Neural crest cell (in vitro differentiated cells): ENCODE data around the gene SLC37A2. TPM values are rescaled to one million over a fixed set of nuclear protein-coding genes. Genes with fewer than 3 reads are reported as not detected.
A peak's percentile ranks its signal among the peaks of the same experiment; 100 is the strongest.

Source experiments
- DNase-seq: peaks from one replicate; pipeline ENCODE4 v3.0.0; 2021; ENCODE audit warnings: low read depth, mixed read lengths, low spot score
- H3K27ac Mint-ChIP-seq: one replicate; pipeline ENCODE4 v1.8.0; 2021; ENCODE audit warnings: mild to moderate bottlenecking, mixed read lengths; ENCODE audit not compliant: unreplicated experiment
- H3K27me3 Mint-ChIP-seq: 2 replicates; pipeline ENCODE4 v1.8.0; 2021; ENCODE audit warnings: low read depth, mild to moderate bottlenecking, mixed read lengths
- H3K36me3 Mint-ChIP-seq: 2 replicates; pipeline ENCODE4 v1.8.0; 2021; ENCODE audit warnings: low read depth, mild to moderate bottlenecking, mixed read lengths
- H3K4me1 Mint-ChIP-seq: 2 replicates; pipeline ENCODE4 v1.8.0; 2021; ENCODE audit warnings: mixed read lengths
- H3K4me3 Mint-ChIP-seq: one replicate; pipeline ENCODE4 v1.8.0; 2021; ENCODE audit warnings: mild to moderate bottlenecking, mixed read lengths
- H3K9me3 Mint-ChIP-seq: 2 replicates; pipeline ENCODE4 v1.8.0; 2021; ENCODE audit warnings: mixed read lengths
- total RNA-seq: library from RNA; stranded (reverse); gene quantifications from 2 replicates; pipeline ENCODE4 v1.2.1, GENCODE V29; 2021
- TF ChIP-seq, protein P1 (sequence below): fragments of 200-600 bp; sonication (generic); conservative IDR thresholded peaks from 2 replicates; pipeline ENCODE4 v1.5.0; 2021; ENCODE audit warnings: antibody characterized with exemption, mild to moderate bottlenecking

Gene SLC37A2
- total RNA-seq, 1 donor from 2014 or later: 1.2 TPM

DNA sequence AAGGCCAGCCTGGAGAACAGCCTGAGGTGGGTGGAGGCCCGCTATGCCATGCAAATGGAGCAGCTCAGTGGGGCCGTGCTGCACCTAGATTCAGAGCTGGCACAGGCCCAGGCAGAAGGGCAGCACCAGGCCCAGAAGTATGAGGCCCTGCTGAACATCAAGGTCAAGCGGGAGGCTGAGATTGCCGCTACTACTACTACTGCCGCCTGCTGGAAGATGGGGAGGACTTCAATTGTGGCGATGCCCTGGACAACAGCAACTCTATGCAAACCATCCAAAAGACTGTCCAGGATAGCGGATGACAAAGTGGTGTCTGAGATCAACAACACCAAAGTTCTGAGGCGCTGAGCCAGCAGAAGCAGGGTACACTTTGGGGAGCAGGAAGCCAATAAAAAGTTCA lies 51.4 kb downstream of the SLC37A2 start:
- peaks cover 15% of the 10 kb centered on the region for H3K36me3 Mint-ChIP-seq
- no peak overlapping the region for H3K27ac Mint-ChIP-seq
- peaks cover 29% of the 10 kb centered on the region for H3K4me1 Mint-ChIP-seq
- TF ChIP-seq, protein P1, sequence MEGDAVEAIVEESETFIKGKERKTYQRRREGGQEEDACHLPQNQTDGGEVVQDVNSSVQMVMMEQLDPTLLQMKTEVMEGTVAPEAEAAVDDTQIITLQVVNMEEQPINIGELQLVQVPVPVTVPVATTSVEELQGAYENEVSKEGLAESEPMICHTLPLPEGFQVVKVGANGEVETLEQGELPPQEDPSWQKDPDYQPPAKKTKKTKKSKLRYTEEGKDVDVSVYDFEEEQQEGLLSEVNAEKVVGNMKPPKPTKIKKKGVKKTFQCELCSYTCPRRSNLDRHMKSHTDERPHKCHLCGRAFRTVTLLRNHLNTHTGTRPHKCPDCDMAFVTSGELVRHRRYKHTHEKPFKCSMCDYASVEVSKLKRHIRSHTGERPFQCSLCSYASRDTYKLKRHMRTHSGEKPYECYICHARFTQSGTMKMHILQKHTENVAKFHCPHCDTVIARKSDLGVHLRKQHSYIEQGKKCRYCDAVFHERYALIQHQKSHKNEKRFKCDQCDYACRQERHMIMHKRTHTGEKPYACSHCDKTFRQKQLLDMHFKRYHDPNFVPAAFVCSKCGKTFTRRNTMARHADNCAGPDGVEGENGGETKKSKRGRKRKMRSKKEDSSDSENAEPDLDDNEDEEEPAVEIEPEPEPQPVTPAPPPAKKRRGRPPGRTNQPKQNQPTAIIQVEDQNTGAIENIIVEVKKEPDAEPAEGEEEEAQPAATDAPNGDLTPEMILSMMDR: peak; percentile 18
- DNase-seq: no peak
- peaks cover 4% of the 10 kb centered on the region for H3K9me3 Mint-ChIP-seq
- no peak overlapping the region for H3K4me3 Mint-ChIP-seq
- H3K27me3 Mint-ChIP-seq: peaks cover 11% of the 10 kb centered on the region

DNA sequence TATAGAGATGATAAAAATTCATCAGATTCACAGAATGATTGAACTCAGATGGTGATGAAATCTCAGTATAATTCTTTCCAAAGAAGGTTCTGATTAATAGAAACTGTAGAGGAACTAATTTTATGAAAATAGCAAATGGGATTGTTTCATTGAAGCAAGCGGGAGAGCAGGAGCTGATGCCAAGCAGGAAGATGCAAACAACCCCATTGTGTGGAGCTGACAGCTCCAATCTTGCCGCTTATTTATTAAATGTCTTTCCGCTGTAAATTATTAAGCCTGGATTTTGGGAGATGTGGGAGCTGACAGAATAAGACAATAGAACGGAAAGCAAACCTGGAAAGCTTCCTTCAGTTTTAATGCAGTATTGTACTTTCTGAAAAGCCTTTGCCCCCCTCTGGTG lies 54.3 kb downstream of the SLC37A2 start:
- H3K27ac Mint-ChIP-seq: no peak overlapping the region
- peaks cover 8% of the 10 kb centered on the region for H3K4me1 Mint-ChIP-seq
- no peak for DNase-seq
- H3K36me3 Mint-ChIP-seq: peaks cover 9% of the 10 kb centered on the region
- H3K4me3 Mint-ChIP-seq: no peak overlapping the region
- peaks cover 4% of the 10 kb centered on the region for H3K9me3 Mint-ChIP-seq
- TF ChIP-seq, protein P1: no peak
- H3K27me3 Mint-ChIP-seq: peaks cover 14% of the 10 kb centered on the region

DNA sequence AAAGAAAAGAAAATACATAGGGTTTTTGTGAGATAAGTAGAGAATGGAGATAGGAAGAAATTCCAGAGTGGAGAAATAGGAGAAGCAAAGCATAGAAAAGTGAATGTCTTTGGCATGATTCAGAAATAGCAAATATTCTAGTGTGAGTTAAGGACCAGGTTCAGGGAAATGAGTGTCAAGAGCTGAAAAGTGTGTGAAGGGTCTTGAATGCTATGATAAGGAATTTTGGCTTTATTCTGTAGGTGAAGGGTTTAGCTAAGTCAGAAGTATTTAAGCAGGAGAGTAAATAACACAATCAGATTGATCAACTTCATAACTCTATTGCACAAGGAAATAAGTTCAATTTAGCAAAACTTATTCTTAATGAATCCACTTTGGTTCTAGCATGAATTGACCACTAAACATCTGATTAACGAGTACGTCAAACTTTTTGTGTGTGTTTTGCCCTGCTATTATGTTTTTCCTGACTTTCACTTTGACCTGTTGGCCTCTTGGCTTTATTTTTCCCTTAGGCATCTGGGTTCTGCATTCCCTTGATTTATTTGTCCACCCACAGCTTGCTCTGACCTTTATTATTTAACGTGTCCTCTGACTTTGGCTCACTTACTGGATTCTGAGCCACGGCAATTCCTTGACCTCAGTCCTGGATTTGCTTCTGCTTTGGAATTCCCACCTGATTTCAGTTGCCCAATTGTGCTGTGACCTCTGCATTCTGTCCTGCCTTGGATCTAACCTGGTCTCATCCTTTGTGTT lies 60.3 kb downstream of the SLC37A2 start:
- Mint-ChIP-seq H3K27ac (no peak overlapping the region), H3K9me3 (peaks cover 3% of the 10 kb centered on the region), H3K36me3 (peaks cover 5% of the 10 kb centered on the region), H3K4me3 (no peak overlapping the region), H3K27me3 (peaks cover 2% of the 10 kb centered on the region), H3K4me1 (peaks cover 15% of the 10 kb centered on the region)
- TF ChIP-seq, protein P1: no peak
- DNase-seq: no peak

DNA sequence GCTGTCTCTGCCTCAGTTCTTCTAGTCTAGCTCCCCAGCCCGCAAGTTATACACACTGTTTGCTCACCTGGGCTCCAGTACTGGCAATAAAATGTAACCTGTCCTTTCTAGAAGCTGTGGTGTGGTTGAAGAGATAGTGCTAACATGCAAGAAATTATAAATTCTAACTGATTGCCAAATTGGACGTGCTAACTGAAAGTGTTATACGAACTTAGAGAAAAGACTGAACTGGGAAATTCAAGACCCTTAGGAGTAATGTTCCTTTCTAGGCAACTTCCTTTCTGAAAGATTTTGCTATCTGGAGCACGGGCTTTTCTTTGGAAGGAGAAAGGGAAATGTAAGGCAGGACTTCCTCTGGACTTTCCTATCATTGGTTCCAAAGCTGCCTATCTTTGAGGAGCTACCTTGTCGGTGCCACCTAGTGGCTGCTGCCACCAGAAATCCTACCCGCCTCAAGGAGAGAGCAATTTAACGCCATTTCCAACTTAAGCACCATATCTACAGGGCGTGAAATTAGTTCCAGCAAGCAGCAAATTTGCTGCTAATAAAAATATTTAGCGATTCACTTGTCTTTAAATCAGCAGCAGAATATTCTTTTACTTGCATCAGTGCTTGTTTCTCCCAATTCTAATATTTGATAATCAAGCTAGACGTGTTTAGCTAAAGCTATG lies 61.0 kb downstream of the SLC37A2 start:
- TF ChIP-seq, protein P1: peak; percentile 56
- DNase-seq: no peak
- peaks cover 3% of the 10 kb centered on the region for H3K9me3 Mint-ChIP-seq
- H3K27me3 Mint-ChIP-seq: peaks cover 2% of the 10 kb centered on the region
- no peak overlapping the region for H3K4me3 Mint-ChIP-seq
- H3K36me3 Mint-ChIP-seq: peaks cover 5% of the 10 kb centered on the region
- H3K4me1 Mint-ChIP-seq: peaks cover 15% of the 10 kb centered on the region
- no peak overlapping the region for H3K27ac Mint-ChIP-seq

DNA sequence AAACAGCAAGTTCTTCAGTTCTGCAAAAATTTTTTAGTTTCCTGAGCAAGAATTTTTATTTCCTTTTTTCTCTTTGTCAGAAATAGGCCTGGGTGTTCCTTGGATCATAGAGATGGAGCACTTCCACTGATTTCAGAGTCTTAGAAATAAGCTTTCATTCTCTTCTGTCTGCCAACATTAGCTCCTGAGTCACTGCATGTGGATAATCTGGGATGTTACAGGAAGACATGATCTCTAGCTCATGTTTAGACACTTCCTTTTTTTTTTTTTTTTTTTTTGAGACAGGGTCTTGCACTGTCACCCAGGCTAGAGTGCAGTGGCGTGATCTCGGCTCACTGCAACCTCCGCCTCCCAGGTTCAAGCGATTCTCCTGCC lies 61.5 kb downstream of the SLC37A2 start:
- Mint-ChIP-seq H3K4me3 (no peak overlapping the region), H3K27me3 (peaks cover 2% of the 10 kb centered on the region), H3K27ac (peak overlapping the region; percentile 22), H3K36me3 (peaks cover 5% of the 10 kb centered on the region), H3K4me1 (peaks cover 15% of the 10 kb centered on the region), H3K9me3 (peaks cover 3% of the 10 kb centered on the region)
- DNase-seq: no peak
- TF ChIP-seq, protein P1: no peak
